NCI-H2081 treated with DMSO at 0.1 percent for 48 hours (cell line): ENCODE results near the gene SMIM38.

ENCODE experiments used
- DNase-seq: peaks from one replicate; lab custom pipeline; 2025; lab: John Stamatoyannopoulos, UW

Gene SMIM38

GRCh38 chr11:69160296-69161116 is 4.8 kb downstream of the SMIM38 start:
- DNase-seq, result no peak

DNA sequence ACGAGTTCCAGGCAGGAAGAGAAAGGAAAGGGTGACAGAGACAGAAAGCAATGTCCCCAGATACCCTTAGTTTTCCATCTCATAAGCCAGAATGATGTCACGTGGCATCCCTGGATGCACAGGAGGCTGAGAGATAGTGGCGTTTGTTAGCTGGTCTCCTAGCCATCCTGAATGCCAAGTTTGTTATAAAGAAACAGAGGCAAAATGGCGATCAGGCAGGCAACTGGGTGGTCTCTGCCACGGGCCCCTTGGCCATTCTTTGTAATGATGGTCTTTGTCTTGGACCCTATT is 5.3 kb downstream of the SMIM38 start:
- DNase-seq, result no peak

GRCh38 chr11:69162505-69162904 is 6.8 kb downstream of the SMIM38 start:
- DNase-seq, result no peak

DNA sequence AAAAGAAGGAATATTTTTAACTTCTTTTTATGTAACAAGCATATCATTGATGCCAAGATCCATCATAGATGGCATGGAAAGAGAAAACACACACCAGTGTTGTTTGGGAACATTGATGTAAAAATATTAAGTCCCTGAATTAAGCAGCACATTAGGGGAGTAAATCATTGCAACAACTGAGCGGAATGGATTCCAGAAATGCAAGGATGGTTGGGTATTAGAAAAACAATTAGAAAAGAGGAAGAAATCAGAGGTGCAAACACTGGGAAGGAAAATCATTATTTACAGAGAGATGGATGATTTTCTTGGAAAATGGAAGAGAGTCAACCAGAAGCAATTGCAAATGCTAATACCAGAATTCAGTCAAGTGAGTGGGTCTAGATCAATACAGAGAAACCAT is 8.1 kb downstream of the SMIM38 start:
- no peak for DNase-seq

DNA sequence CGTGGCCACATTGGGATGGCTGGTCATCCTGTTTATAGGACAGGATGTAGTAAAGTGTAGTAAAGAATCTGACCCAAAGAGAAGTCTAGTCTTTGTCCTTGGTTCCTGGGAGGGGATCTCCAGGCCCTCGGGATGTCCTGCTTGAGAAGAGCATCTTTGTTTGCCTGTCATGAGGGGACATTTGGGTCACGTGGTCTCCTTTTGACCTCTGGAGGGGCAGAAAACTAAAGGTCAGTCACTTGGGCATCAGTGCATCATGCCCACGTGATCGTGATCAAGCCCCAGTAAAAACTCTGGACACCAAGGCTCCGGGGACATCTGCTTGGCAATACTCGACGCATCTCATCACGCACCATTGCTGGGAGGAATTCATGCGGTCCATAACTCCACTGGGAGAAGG is 9.1 kb downstream of the SMIM38 start:
- DNase-seq, result no peak

GRCh38 chr11:69165775-69166174 is 10.0 kb downstream of the SMIM38 start:
- no peak for DNase-seq

DNA sequence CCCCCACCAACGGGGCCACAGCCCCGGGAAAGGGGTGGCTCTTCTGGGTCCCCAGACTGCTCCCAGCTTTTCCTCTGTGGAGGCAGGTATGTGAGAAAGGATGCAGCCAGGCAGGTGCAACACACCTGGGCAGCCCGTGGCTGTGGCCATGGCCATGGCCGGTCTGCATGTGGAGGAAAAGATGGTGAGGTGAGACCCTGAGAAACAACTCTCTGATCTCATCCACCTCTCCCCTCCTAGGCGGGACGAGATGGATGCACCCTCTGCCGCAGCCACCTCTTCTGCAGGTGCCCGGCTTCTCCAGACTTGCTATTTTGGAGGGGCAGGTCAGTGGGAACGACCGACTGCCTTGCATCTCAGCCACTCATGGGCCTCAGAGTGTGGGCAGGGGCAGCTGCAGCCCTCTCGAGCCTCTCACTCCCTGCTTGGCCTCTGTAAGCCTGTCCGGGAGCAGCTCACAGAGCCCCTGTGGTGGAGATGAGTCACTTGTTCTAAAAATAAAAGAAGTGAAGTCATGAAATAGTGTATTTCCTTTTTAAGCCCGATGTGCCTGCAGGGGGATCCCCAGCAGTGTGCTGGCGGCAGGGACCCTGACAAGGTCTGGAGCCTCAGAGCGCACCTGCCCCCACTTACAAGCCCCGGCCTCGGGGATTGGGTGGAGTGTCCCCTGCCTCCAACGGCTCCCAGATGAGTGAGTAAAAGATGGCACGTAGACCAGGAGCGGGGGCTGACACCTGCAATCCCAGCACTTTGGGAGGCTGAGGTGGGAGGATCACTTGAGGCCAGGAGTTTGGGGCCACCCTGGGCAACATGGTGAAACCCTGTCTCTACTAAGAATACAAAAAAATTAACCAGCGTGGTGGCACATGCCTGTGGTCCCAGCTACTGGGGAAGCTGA is 10.7 kb downstream of the SMIM38 start:
- no peak for DNase-seq

- no peak for DNase-seq
These were observed 11.6 kb downstream of the SMIM38 start for GRCh38 chr11:69167130-69167915.

GRCh38 chr11:69167916-69168691 is 12.4 kb downstream of the SMIM38 start:
- no peak for DNase-seq

DNA sequence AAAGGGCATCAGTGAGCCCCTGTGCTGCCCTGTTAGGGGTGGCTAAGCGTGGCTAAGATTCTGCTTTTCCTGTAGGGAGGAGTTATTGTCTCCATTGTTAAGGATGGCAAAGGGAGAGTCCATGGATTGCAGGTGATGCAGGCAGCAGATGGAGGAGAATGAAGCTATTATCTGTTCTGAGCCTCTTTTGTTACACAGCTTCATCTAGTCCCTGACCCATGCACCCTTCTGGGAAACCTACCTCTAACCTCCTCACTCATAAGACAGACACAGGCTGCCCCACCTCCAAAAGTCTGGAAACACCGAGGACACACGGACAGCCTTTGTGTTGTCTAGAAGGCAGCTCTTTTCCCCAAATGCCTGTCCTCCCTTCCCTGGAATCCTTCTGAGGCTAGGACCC is 13.7 kb downstream of the SMIM38 start:
- no peak for DNase-seq

DNA sequence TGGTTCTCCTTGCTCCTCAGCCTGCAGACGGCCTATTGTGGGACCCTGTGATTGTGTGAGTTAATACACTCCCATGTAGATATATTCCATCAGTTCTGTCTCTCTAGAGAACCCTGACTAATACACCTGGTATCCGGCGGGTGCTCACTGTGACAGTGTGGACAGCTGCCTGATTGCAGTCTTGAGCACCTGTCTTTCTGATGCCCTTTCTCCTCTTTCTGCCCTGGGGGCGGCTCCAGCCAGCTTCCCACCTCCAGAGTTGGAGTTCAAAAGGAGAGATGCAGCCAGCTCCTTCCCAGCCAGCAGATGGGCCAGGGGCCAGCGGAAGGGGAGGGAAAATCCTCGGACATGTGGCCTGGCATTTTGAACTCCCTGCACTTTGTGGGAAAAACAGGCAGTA is 15.0 kb downstream of the SMIM38 start:
- no peak for DNase-seq

GRCh38 chr11:69171476-69172240 is 15.9 kb downstream of the SMIM38 start:
- DNase-seq, result no peak

DNA sequence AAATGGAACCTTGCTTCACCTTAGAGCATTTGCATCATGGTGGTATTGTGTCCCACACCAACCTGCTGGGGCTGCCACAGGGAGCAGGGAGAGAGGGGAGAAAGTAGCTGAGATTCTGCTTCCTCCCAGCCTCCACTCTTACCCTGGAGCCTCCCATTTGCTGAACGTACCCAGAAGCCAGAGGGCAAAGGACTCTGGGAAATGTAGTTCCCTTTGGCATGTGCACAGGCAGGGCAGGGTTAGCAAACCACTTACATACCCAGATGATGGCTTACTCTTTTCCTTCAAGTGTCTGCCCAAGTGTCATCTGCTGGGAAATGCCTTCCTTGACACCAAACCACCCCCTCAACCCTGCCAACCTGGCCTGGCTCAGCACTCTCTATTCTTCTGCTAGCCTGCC is 16.9 kb downstream of the SMIM38 start:
- no peak for DNase-seq

DNA sequence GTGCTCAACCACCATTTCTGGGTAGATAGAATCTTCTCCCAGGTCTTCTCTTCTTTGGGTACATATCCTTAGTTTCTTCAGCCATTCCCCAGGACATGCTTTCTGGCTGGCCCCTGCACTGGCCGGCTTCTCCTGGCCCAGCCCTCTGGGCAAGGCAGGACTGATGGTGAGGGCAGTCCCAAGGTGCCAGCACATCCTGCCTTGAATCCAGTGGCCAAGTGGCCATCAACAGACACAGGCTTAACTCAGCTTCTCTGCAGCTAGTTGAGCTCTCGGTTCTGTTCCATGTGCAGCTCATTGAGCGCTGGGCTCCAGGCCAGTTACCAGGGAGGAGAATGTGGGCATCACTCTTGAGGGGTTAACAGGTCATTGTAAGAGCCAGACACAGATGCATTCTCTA is 17.6 kb downstream of the SMIM38 start:
- DNase-seq, result no peak

GRCh38 chr11:69173925-69174581 is 18.3 kb downstream of the SMIM38 start:
- DNase-seq, result no peak

GRCh38 chr11:69174841-69175240 is 19.1 kb downstream of the SMIM38 start:
- DNase-seq, result no peak

DNA sequence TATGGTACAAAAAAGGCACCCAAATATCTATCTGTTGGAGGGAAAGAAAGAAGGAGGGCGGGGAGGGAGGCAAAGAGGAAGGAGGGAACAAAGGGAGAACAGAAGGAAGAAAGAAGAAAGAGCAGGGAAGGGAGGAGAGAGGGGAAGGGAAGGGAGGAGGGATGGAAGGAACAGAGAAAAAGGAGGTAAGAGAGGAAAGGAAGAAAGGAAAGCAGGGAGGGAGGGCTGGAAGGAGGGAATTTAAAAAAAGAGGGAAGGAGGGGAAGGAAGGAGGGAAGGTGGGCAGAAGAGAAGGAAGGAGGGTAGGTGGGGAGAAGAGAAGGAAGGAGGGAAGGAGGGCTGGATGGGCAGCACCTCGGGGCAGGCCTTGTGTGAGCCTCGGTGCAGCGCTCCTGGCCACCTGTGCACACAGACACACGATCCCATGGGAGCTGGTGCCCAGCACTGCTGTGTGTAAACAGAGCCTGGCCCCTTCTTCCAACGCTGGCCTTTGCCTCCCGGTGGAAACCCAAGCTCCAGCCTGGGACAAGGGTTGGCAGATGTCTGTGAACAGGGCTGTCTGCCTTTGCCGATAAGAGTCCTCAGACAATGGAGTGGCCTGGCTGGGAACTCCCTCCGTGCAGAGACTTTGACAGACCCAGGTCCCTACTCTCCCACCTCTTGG is 23.2 kb downstream of the SMIM38 start:
- no peak for DNase-seq

DNA sequence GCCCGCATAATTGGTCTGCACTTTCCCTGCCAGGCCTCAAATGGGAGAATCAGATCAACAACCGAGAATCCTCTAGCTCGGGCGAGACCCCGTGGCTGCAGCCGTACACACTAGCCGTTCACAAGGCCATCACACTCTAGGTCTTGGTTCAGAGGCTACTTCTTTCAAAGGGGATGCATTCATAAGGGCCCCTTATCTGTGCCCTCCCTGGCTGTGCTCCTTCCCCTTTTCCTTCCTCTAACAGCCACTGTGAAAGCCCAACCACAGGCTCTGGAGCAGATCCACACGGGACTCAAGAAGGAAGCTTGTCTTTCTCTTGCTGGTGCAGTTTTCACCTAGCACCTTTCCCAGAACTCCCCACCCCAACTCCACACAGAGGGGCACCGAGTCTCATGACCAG is 24.5 kb downstream of the SMIM38 start:
- no peak for DNase-seq

DNA sequence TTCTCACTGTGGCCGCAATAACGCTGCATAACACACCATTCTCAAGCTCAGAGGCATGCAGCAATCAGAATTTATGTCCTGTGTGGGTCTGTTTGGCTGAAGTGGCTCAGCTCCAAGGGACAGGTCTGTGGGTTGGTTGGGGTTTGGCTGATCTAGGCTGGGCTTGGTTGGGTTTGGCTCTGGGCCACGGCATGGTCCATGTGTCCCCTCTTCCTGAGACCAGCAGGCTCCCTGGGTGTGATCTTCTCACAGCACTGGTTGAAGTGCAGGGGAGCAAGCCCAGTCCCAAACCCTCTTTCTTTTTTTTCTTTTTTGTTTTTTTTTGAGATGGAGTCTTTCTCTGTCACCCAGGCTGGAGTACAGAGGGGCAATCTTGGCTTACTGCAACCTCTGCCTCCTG is 25.0 kb downstream of the SMIM38 start:
- DNase-seq, result no peak

DNA sequence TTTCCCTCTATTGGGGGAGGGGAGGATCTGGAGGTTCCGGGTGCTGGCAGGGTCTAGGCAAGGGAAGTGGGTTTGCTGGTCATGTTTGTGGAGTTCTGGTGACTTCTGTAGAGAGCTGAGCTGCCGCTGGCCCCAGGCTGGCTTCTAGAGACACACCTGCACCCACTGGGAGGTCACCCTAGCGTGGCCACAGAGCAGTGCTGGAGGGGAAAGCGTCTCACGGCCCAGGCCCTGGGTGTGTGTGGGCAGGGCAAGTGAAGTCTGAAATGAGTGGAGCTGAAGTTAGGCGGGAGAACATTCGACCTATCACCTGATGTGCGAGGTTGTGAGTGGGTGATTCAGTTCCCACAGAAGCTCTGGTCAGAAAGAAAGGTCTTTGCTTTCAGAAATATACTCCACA is 27.9 kb downstream of the SMIM38 start:
- DNase-seq, result no peak
